Cardiac muscle cell (in vitro differentiated cells and primary cell): ENCODE results near the gene HYAL3. TPM values are rescaled to one million over a fixed set of nuclear protein-coding genes. Genes with fewer than 3 reads are reported as not detected.

Source experiments
- DNase-seq, 2 donors: peaks; one replicate each; pipeline versions ENCODE4 v3.0.0 to v3.0.0-alpha.2; 2010 to 2017; ENCODE audit warnings: low read depth in 1 of 2, low spot score in 1 of 2
- H3K27ac ChIP-seq: fragments of 200-600 bp; sonication (generic); 2 replicates; pipeline ENCODE4 v1.5.1; 2016
- H3K27me3 ChIP-seq: fragments of 200-600 bp; sonication (generic); 2 replicates; pipeline ENCODE4 v1.6.0; 2016; ENCODE audit warnings: control low read depth
- H3K36me3 ChIP-seq: fragments of 200-600 bp; sonication (generic); 2 replicates; pipeline ENCODE4 v1.5.1; 2016; ENCODE audit warnings: control low read depth
- H3K4me1 ChIP-seq: fragments of 200-600 bp; sonication (generic); 2 replicates; pipeline ENCODE4 v1.8.1; 2017; ENCODE audit warnings: low read depth, mild to moderate bottlenecking, mixed run types
- H3K4me3 ChIP-seq: fragments of 200-600 bp; sonication (generic); 2 replicates; pipeline ENCODE4 v1.5.1; 2016; ENCODE audit warnings: mild to moderate bottlenecking
- H3K9me3 ChIP-seq: fragments of 200-600 bp; sonication (generic); 2 replicates; pipeline ENCODE4 v1.5.1; 2017; ENCODE audit warnings: low read depth, mild to moderate bottlenecking, control low read depth
- polyA plus RNA-seq: library from polyadenylated mRNA; unstranded; fragments of >200 nt; fragmentation: Nextera tagmentation; extraction: Ambion mirVana; gene quantifications from 2 replicates; pipeline ENCODE4 v1.2.1, GENCODE V29; 2016
- total RNA-seq: library from RNA; depleted of rRNA; stranded (reverse); fragments of >200 nt; gene quantifications from 2 replicates; pipeline ENCODE4 v1.2.3, GENCODE V29; 2016
- TF ChIP-seq, protein P1 (sequence below): IDR thresholded peaks from 2 replicates; pipeline ENCODE4 v1.5.1; 2012; ENCODE audit warnings: low read depth, mild to moderate bottlenecking, low read length

The HYAL3 gene
- total and polyA plus RNA-seq, 2 experiments from 2014 or later: 3.6 to 6.2 TPM

DNA sequence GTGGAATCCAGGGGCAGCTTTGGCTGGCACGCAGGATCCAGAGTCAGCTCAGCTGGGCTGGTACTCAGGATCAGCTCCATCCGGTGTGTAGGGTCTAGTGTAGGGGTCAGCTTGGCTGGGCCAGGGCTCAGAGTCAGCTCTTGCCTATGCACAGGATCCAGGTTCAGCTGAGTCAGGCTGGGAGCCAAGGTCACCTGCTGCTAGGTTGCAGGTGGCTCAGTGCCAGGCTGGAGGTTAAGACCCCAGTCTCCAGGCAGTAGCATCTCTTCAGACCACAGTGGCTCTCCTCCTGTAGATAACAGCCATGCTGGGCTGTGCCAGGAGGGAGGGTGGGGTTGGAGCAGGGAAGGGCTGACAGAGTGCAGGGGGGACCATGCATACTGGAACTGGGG is 1.8 kb downstream of the HYAL3 start:
- H3K27ac ChIP-seq: no peak overlapping the region
- TF ChIP-seq, protein P1, sequence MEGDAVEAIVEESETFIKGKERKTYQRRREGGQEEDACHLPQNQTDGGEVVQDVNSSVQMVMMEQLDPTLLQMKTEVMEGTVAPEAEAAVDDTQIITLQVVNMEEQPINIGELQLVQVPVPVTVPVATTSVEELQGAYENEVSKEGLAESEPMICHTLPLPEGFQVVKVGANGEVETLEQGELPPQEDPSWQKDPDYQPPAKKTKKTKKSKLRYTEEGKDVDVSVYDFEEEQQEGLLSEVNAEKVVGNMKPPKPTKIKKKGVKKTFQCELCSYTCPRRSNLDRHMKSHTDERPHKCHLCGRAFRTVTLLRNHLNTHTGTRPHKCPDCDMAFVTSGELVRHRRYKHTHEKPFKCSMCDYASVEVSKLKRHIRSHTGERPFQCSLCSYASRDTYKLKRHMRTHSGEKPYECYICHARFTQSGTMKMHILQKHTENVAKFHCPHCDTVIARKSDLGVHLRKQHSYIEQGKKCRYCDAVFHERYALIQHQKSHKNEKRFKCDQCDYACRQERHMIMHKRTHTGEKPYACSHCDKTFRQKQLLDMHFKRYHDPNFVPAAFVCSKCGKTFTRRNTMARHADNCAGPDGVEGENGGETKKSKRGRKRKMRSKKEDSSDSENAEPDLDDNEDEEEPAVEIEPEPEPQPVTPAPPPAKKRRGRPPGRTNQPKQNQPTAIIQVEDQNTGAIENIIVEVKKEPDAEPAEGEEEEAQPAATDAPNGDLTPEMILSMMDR: no peak
- no peaks in the 10 kb centered on the region for H3K36me3 ChIP-seq
- no peaks in the 10 kb centered on the region for H3K9me3 ChIP-seq
- peaks cover 7% of the 10 kb centered on the region for H3K4me1 ChIP-seq
- no peak for DNase-seq
- no peaks in the 10 kb centered on the region for H3K27me3 ChIP-seq
- H3K4me3 ChIP-seq: no peak overlapping the region

- TF ChIP-seq, protein P1: no peak
These were observed 2.4 kb downstream of the HYAL3 start for GRCh38 chr3:50296721-50297383.

GRCh38 chr3:50295553-50296431 is 3.4 kb downstream of the HYAL3 start:
- Histone ChIP-seq H3K27ac (no peak overlapping the region), H3K4me1 (peaks cover 10% of the 10 kb centered on the region)

More at GRCh38 chr3:50296721-50297383, 2.4 kb downstream of the HYAL3 start:
- Histone ChIP-seq H3K27me3 (no peaks in the 10 kb centered on the region), H3K36me3 (no peaks in the 10 kb centered on the region), H3K4me3 (no peak overlapping the region), H3K4me1 (peaks cover 7% of the 10 kb centered on the region), H3K27ac (no peak overlapping the region), H3K9me3 (no peaks in the 10 kb centered on the region)
- no peak for DNase-seq

DNA sequence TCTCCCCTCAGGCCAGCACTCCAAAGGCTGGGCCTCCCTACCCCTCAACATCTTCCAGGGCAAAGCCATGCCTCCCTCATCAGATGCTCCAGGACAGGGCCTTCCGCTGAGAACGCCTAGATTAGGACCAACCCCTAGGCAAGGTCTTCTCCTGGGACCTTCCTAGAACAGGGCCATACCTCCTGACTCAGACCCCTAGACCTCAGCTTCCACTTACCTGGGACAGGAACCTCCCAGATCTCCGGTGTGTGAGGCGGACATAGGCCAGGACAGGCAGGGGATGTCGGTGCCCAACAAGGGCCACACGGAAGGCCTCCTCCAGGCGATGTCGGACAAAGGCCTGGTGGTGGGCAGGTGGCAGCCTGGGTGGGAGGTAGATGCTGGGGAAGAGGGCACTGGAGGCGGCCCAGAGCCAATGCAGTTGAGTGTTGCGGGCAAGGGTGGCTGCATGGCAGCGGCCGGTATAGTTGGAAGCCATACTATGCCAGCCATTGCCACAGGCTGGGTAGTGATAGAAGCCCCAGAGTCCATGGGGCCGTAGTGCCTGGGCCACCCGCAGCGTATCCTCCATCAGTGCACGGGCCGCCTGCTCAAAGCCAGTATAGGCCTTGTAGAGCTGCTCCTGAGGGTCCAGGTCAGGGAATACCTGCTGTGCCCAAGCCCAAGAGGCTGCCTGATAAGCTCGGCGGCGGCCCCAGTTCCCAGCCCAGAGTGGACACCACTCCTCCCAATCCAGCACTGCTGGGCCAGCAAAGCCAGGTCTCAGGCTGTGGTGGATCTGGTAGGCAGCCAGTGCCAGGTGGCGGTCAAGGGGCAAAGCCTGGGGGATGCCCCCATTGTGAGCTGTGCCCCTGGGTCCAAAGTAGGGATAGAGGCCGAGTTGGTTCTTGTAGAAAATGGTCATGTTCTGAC is 4.5 kb downstream of the HYAL3 start:
- TF ChIP-seq, protein P1: no peak
- DNase-seq: no peak
- peaks cover 10% of the 10 kb centered on the region for H3K4me1 ChIP-seq

More at GRCh38 chr3:50295553-50296431, 3.4 kb downstream of the HYAL3 start:
- Histone ChIP-seq H3K36me3 (no peaks in the 10 kb centered on the region), H3K4me3 (no peak overlapping the region), H3K9me3 (no peaks in the 10 kb centered on the region), H3K27me3 (no peaks in the 10 kb centered on the region)
- TF ChIP-seq, protein P1: no peak
- DNase-seq: no peak

DNA sequence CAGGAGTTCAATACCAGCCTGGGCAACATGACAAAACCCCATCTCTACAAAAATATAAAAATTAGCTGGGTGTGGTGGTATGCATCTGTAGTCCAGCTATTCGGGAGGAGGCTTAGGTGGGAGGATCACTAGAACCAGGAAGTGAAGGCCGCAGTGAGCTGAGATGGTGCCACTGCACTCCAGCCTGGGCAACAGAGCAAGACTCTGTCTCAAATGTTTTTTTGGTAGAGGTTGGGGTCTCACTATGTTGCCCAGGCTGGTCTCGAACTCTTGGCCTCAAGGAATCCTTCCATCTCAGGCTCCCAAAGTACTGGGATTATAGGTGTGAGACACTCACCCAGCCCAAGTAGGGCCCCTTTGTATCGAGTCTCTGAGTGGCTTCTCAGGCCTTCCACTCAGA is 5.1 kb downstream of the HYAL3 start:
- H3K27me3 ChIP-seq: no peaks in the 10 kb centered on the region
- H3K27ac ChIP-seq: no peak overlapping the region
- H3K4me3 ChIP-seq: no peak overlapping the region
- H3K36me3 ChIP-seq: no peaks in the 10 kb centered on the region
- no peaks in the 10 kb centered on the region for H3K9me3 ChIP-seq
- DNase-seq: no peak
- TF ChIP-seq, protein P1: no peak
- peaks cover 10% of the 10 kb centered on the region for H3K4me1 ChIP-seq

More for the DNA sequence above, 4.5 kb downstream of the HYAL3 start:
- no peaks in the 10 kb centered on the region for H3K9me3 ChIP-seq
- H3K27me3 ChIP-seq: no peaks in the 10 kb centered on the region
- H3K36me3 ChIP-seq: no peaks in the 10 kb centered on the region
- no peak overlapping the region for H3K4me3 ChIP-seq
- no peak overlapping the region for H3K27ac ChIP-seq
